Heart left ventricle (tissue), 13 donors: Measurements from ENCODE around the gene CDH23.

ENCODE experiments used
- POLR2A ChIP-seq, 2 donors: fragments of 450-650 bp; IDR thresholded peaks; one replicate each; pipeline ENCODE4 v1.6.1; 2017; ENCODE audit warnings: antibody characterized with exemption in 2 of 2, mild to moderate bottlenecking in 2 of 2, moderate library complexity in 2 of 2
- TF ChIP-seq, protein P1 (sequence below), 12 donors: fragments of 200-600 bp; sonication (generic) in 4 of 12; IDR thresholded peaks; one replicate each; pipeline versions ENCODE4 v1.5.0 to v1.8.0; 2018 to 2022; ENCODE audit warnings: antibody characterized with exemption in 12 of 12, mild to moderate bottlenecking in 5 of 12
- donor health status: ischemic (EF 13 %, LVEDD 7.1; RV severe dilation, severe dysfunction).
- donor health status: DM: no; HTN: yes; CAD: no.
- donor health status: DM: no; HTN: no; CAD: no.
- donor health status: ischemic (EF 25% LVEDD 6.9; RV normal size, moderate dysfunction).
- donor health status: ischemic (EF 25% LVEDD 5.7; RV mildly dilated, moderate dysfunction).
- donor health status: ischemic (EF 35%, LVEDD 5.7; RV mildly dilated, moderate dysfunction).
- donor health status: nonischemic (EF 11% LVEDD 7.7; RV severe dilation, severe dysfunction).
- donor health status: DM: yes; HTN: yes; CAD: no.
- donor health status: PGD.
- donor health status: ischemic (EF 29% LVEDD 5.4; RV normal size, mild dysfunction).
- donor health status: nonischemic (EF 23%, LVEDD 6.1; RV moderate dilation, normal function).

DNA sequence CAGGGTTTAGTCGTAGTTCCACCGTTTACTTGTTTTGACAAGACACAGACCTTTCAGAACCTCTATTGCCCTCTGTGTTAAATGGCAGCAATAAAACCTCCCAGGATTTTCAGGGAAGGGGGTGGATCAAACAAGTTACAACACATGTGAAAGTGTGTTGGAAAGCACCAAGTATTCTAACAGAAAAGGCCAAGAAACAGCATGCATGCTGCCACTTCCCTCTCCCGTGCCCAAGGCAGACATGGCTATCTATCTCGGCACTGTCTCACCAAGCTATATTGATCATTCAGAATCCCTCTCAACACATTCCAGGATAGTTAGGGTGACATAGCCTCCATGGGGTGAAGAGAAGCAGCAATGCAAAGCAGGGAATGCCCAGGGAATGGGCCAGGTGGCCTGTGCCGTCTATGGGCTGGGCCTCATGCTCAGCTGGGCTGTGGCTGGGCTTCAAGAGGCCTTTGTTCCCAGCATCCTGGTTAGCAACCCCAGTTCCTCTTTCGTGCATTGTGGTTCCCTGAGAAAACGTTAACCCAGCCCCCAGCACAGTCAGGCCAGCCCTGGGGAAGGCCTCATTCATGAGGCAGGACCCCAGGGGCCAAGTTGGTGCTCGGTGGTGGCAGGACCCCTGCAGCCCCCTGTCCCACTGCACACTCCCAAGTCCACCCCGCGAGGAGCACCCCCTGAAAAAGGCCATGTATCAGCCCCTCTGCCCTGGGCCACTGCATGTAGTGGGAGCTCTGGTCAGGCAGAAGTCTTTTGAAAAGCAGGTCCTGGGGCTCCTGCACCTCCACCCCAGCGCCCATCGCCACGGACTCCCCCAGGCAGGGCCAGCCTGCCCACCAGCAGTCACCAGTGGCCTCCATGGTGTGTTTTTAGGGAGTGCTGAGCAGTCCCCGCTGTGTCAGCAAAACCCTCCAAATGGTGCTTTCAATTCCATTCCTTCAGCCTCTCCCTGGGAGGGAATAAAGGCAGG lies 351.1 kb downstream of the CDH23 start:
- TF ChIP-seq, protein P1, sequence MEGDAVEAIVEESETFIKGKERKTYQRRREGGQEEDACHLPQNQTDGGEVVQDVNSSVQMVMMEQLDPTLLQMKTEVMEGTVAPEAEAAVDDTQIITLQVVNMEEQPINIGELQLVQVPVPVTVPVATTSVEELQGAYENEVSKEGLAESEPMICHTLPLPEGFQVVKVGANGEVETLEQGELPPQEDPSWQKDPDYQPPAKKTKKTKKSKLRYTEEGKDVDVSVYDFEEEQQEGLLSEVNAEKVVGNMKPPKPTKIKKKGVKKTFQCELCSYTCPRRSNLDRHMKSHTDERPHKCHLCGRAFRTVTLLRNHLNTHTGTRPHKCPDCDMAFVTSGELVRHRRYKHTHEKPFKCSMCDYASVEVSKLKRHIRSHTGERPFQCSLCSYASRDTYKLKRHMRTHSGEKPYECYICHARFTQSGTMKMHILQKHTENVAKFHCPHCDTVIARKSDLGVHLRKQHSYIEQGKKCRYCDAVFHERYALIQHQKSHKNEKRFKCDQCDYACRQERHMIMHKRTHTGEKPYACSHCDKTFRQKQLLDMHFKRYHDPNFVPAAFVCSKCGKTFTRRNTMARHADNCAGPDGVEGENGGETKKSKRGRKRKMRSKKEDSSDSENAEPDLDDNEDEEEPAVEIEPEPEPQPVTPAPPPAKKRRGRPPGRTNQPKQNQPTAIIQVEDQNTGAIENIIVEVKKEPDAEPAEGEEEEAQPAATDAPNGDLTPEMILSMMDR (IDR thresholded peaks at IDR 0.05) = no peak
- no peak for TF ChIP-seq POLR2A (IDR thresholded peaks at IDR 0.05)
